B cell (primary cell): Measurements from ENCODE around the gene C12orf57. TPM values are rescaled to one million over a fixed set of nuclear protein-coding genes. Genes with fewer than 3 reads are reported as not detected.

Experiments used
- ATAC-seq: fragments of 200-7000 bp; cut with Tn5 transposase; one replicate; pipeline ENCODE4 v1.10.0; 2021; ENCODE audit warnings: low read depth, mild to moderate bottlenecking, moderate number of reproducible peaks, moderate library complexity
- CTCF ChIA-PET: fragments of 350-600 bp; sonication (Branson Sonifier 250); formaldehyde crosslinking; loops from one replicate; lab custom pipeline; 2021; ENCODE audit warnings: antibody characterized with exemption, inconsistent platforms; lab: Charles Lee
- POLR2A ChIA-PET: fragments of 350-600 bp; sonication (Branson Sonifier 250); formaldehyde crosslinking; loops from one replicate; lab custom pipeline; 2021; ENCODE audit warnings: antibody characterized with exemption; lab: Charles Lee
- DNase-seq: peaks from one replicate; pipeline ENCODE4 v3.0.0; 2013
- H2AFZ ChIP-seq: 2 replicates; pipeline ENCODE4 v1.6.1; 2012; ENCODE audit warnings: mild to moderate bottlenecking, low read depth, low read length; ENCODE audit not compliant: insufficient read depth, poor library complexity, severe bottlenecking
- H3K27ac ChIP-seq, 2 donors: 1 replicate in 1 of 2; 2 replicates in 1 of 2; pipeline ENCODE4 v1.5.1; 2012 to 2013; ENCODE audit warnings: low read length in 2 of 2, mild to moderate bottlenecking in 2 of 2, moderate library complexity in 1 of 2
- H3K27me3 ChIP-seq, 4 experiments: fragments of 200-600 bp in 1 of 4; sonication (generic) in 1 of 4; replicated peaks in 1 of 4; 1 replicate in 2 of 4; 2 replicates in 2 of 4; pipeline versions ENCODE4 v1.6.1 to v1.7.0; 2013 to 2016; ENCODE audit warnings: low read length in 3 of 4, mild to moderate bottlenecking in 2 of 4, mixed read lengths in 1 of 4, moderate library complexity in 1 of 4; ENCODE audit not compliant: insufficient read depth in 4 of 4, control insufficient read depth in 3 of 4; ENCODE audit errors: control extremely low read depth in 1 of 4
- H3K36me3 ChIP-seq, 2 experiments: replicated peaks in 1 of 2; 1 replicate in 1 of 2; 2 replicates in 1 of 2; pipeline versions ENCODE4 v1.6.1 to v1.7.1; 2013; ENCODE audit warnings: low read length in 1 of 2; ENCODE audit not compliant: insufficient read depth in 2 of 2, control insufficient read depth in 1 of 2; ENCODE audit errors: control extremely low read depth in 1 of 2, extremely low read depth in 1 of 2
- H3K4me1 ChIP-seq, 2 donors: fragments of 200-600 bp in 1 of 2; sonication (generic) in 1 of 2; 1 replicate in 1 of 2; 2 replicates in 1 of 2; pipeline versions ENCODE4 v1.5.1 to v1.6.1; 2013 to 2017; ENCODE audit warnings: low read length in 2 of 2; ENCODE audit not compliant: control insufficient read depth in 2 of 2, insufficient read depth in 2 of 2
- H3K4me2 ChIP-seq: replicated peaks from 2 replicates; pipeline ENCODE3; 2012; ENCODE audit warnings: mild to moderate bottlenecking, low read depth, low read length; ENCODE audit not compliant: poor library complexity, severe bottlenecking
- H3K4me3 ChIP-seq, 5 experiments: fragments of 200-600 bp in 1 of 5; sonication (generic) in 1 of 5; 1 replicate in 3 of 5; 2 replicates in 2 of 5; pipeline versions ENCODE4 v1.5.1 to v1.7.0; 2011 to 2016; ENCODE audit warnings: low read length in 4 of 5, mild to moderate bottlenecking in 4 of 5, low read depth in 2 of 5, control low read depth in 1 of 5, moderate library complexity in 1 of 5; ENCODE audit not compliant: insufficient read depth in 1 of 5; ENCODE audit errors: control extremely low read depth in 1 of 5, extremely low read depth in 1 of 5
- H3K79me2 ChIP-seq: fragments of 200-600 bp; sonication (generic); one replicate; pipeline ENCODE4 v1.6.0; 2016; ENCODE audit warnings: low read length; ENCODE audit not compliant: control insufficient read depth, insufficient read depth
- H3K9ac ChIP-seq: fragments of 200-600 bp; sonication (generic); 2 replicates; pipeline ENCODE4 v1.6.1; 2017; ENCODE audit warnings: mild to moderate bottlenecking, low read length, moderate library complexity
- H3K9me3 ChIP-seq, 3 donors: one replicate each; pipeline versions ENCODE4 v1.6.1 to v1.7.1; 2013; ENCODE audit warnings: low read length in 2 of 3; ENCODE audit not compliant: control insufficient read depth in 2 of 3, insufficient read depth in 1 of 3; ENCODE audit errors: control extremely low read depth in 1 of 3
- H4K20me1 ChIP-seq: 2 replicates; pipeline ENCODE4 v1.6.0; 2012; ENCODE audit warnings: mild to moderate bottlenecking, low read length; ENCODE audit not compliant: insufficient read depth, control insufficient read depth, poor library complexity, severe bottlenecking
- H3K27ac Mint-ChIP-seq: one replicate; pipeline ENCODE4 v1.8.0; 2021; ENCODE audit warnings: mixed read lengths
- H3K27me3 Mint-ChIP-seq: one replicate; pipeline ENCODE4 v1.8.0; 2021; ENCODE audit warnings: mixed read lengths
- H3K4me1 Mint-ChIP-seq: one replicate; pipeline ENCODE4 v1.8.0; 2021; ENCODE audit warnings: mixed read lengths
- H3K4me3 Mint-ChIP-seq: one replicate; pipeline ENCODE4 v1.8.0; 2021; ENCODE audit warnings: mixed read lengths
- H3K9me3 Mint-ChIP-seq: one replicate; pipeline ENCODE4 v1.8.0; 2022; ENCODE audit warnings: mixed read lengths; ENCODE audit not compliant: insufficient read depth
- EZH2 ChIP-seq: IDR thresholded peaks from 2 replicates; pipeline ENCODE4 v1.6.1; 2012; ENCODE audit warnings: borderline replicate concordance, low read depth, mild to moderate bottlenecking, moderate library complexity, low read length; ENCODE audit not compliant: insufficient read depth, poor library complexity, severe bottlenecking
- WGBS: methylation state at CpG from one replicate; pipeline ENCODE4 v1.1.5; 2013; ENCODE audit warnings: missing lambda C conversion rate; ENCODE audit not compliant: insufficient coverage; 5-methylcytosine and 5-hydroxymethylcytosine counted together
- intact Hi-C: fragments of 100-400 bp; cut with micrococcal nuclease; formaldehyde crosslinking; loops from one replicate; pipeline ENCODE4 v1.10.0; 2022
- polyA plus RNA-seq: library from polyadenylated mRNA; depleted of rRNA; stranded (reverse); fragments of >200 nt; gene quantifications from 2 replicates; pipeline ENCODE4 v1.2.3, GENCODE V29; 2012
- total RNA-seq, 2 donors: library from RNA; stranded (reverse); fragments of 120-200 nt in 1 of 2; gene quantifications; 1 replicate in 1 of 2; 2 replicates in 1 of 2; pipeline versions ENCODE4 v1.2.3 to v1.2.4, GENCODE V29; 2013 to 2022
- TF ChIP-seq, protein P1 (sequence below): fragments of 200-600 bp; IDR thresholded peaks from one replicate; pipeline ENCODE4 v1.8.0; 2022; ENCODE audit warnings: antibody characterized with exemption, mild to moderate bottlenecking

C12orf57 gene
- total and polyA plus RNA-seq, 2 donors (not counting 1 experiment from before 2014, with no cell fraction given), result 90.9 to 460 TPM

DNA sequence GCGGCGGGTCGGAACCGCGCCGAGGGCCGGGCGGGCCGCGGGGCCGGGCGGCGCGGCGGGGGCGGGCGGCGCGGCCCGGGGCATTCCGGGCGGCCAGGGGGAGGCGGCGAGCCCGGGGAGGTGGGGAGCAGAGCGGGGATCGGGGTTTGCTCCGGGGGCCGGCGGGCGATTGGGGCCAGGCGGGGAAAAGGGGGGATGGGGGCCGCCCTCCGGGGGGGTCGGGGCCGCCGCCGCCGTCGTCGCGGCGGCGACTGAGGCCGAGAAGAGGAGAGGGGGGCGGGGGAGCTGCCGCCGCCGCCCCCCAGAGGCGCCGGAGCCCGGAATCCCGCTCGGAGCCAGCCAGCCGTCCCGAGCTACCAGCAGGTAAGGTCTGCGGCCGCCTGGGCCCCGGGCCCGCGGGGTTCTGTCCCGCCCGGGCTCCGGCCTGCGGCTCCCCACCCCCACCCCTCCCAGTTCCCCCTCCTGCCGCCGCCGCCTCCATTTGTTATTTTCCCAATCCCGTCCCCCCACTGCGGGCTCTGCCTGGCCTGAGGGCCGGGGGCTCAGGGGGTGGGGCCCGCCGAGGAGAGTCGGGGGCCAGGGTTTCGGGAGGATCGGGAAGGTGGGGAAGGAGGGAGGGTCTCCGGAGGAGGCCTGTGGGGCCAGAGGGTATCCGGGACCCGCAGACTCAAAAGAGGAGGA, 15.7 kb upstream of the C12orf57 start:
- peak overlapping the region; percentile 90 for H2AFZ ChIP-seq
- WGBS, result under 1% methylated on average over 36 of the region's 79 CpGs
- H3K36me3 ChIP-seq, result no peaks in the 10 kb centered on the region
- Mint-ChIP-seq H3K4me3 (peak overlapping the region; percentile 88), H3K27ac (peak overlapping the region; percentile 97), H3K4me1 (peaks cover 53% of the 10 kb centered on the region), H3K27me3 (no peaks in the 10 kb centered on the region), H3K9me3 (no peaks in the 10 kb centered on the region)
- ATAC-seq, result peak; percentile 9
- peak overlapping the region; percentile 72 for H3K9ac ChIP-seq
- H3K4me1 ChIP-seq, result peaks cover 29 to 44% of the 10 kb centered on the region in 2 donors
- H4K20me1 ChIP-seq, result no peaks in the 10 kb centered on the region
- peak overlapping the region in 4 of 5 experiments; percentile 38 to 85 (median 68) for H3K4me3 ChIP-seq
- no peaks in the 10 kb centered on the region for H3K27me3 ChIP-seq
- peak overlapping the region; percentile 62 to 81 for H3K27ac ChIP-seq
- no peaks in the 10 kb centered on the region for H3K9me3 ChIP-seq
- ChIA-PET CTCF (interaction anchor here (0.6 to 2.0 kb wide), 6 partner anchors 9 to 315 kb away, joined by 3 to 14 read pairs (median 4); partner anchors contain the start of genes LPCAT3 and SPSB2), POLR2A (interaction anchor here (0.9 to 6.4 kb wide), 5 partner anchors 8 to 17 kb away, joined by 3 to 37 read pairs (median 3); partner anchors contain the start of genes C12orf57, ENO2 and RNU7-1)
- TF ChIP-seq, protein P1, sequence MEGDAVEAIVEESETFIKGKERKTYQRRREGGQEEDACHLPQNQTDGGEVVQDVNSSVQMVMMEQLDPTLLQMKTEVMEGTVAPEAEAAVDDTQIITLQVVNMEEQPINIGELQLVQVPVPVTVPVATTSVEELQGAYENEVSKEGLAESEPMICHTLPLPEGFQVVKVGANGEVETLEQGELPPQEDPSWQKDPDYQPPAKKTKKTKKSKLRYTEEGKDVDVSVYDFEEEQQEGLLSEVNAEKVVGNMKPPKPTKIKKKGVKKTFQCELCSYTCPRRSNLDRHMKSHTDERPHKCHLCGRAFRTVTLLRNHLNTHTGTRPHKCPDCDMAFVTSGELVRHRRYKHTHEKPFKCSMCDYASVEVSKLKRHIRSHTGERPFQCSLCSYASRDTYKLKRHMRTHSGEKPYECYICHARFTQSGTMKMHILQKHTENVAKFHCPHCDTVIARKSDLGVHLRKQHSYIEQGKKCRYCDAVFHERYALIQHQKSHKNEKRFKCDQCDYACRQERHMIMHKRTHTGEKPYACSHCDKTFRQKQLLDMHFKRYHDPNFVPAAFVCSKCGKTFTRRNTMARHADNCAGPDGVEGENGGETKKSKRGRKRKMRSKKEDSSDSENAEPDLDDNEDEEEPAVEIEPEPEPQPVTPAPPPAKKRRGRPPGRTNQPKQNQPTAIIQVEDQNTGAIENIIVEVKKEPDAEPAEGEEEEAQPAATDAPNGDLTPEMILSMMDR, result no peak
- TF ChIP-seq EZH2, result no peak
- intact Hi-C loops, result no loop called here
- H3K4me2 ChIP-seq, result peak overlapping the region; percentile 99
- peaks cover 35% of the 10 kb centered on the region for H3K79me2 ChIP-seq
- DNase-seq, result peak; percentile 48
